Measurements from ENCODE around the gene ZNF346. TPM values are rescaled to one million over a fixed set of nuclear protein-coding genes. Genes with fewer than 3 reads are reported as not detected.

The ZNF346 gene
- total and polyA plus RNA-seq, 2 of the 13 experiments (the other 11 are each of a cell fraction or from before 2014, with no cell fraction given), result 8.6 to 19.4 TPM

- TF ChIP-seq ZBTB25 (CRISPR knock-in tag; IDR thresholded peaks at IDR 0.05) (no peak), GATAD1 (CRISPR knock-in tag; IDR thresholded peaks at IDR 0.05) (no peak; the same call in 1 of the 2 replicates), DRAP1 (CRISPR knock-in tag; IDR thresholded peaks at IDR 0.05) (no peak), ZNF629 (CRISPR knock-in tag; conservative IDR thresholded peaks at IDR 0.05) (no peak), ZBTB44 (CRISPR knock-in tag; IDR thresholded peaks at IDR 0.05) (no peak), PRPF4 (IDR thresholded peaks at IDR 0.05; ENCODE audit: low read depth, low read length, poor library complexity, severe bottlenecking) (no peak), ZBTB21 (CRISPR knock-in tag; IDR thresholded peaks at IDR 0.05) (no peak), SOX5 (CRISPR knock-in tag; IDR thresholded peaks at IDR 0.05; ENCODE audit: borderline replicate concordance) (no peak), ZSCAN31 (CRISPR knock-in tag; IDR thresholded peaks at IDR 0.05; ENCODE audit: low read depth) (no peak), SKI (IDR thresholded peaks at IDR 0.05; ENCODE audit: partially characterized antibody) (no peak), ZNF407 (CRISPR knock-in tag; IDR thresholded peaks at IDR 0.05; ENCODE audit: not compliant biosample characterization) (no peak), DNMT3B (CRISPR knock-in tag; conservative IDR thresholded peaks at IDR 0.05) (no peak), ZFP36 (IDR thresholded peaks at IDR 0.05; ENCODE audit: borderline replicate concordance, low read depth, low read length, partially characterized antibody) (no peak), ZNF230 (CRISPR knock-in tag; IDR thresholded peaks at IDR 0.05) (no peak), ZNF530 (CRISPR knock-in tag; IDR thresholded peaks at IDR 0.05; ENCODE audit: low read depth) (no peak), ZNF138 (CRISPR knock-in tag; IDR thresholded peaks at IDR 0.05; ENCODE audit: low read depth) (no peak), PLRG1 (conservative IDR thresholded peaks at IDR 0.05) (no peak), ZMAT5 (CRISPR knock-in tag; IDR thresholded peaks at IDR 0.05; ENCODE audit: borderline replicate concordance, low read depth) (no peak)
Measured at GRCh38 chr5:177113566-177114424, 91.3 kb downstream of the ZNF346 start (continued).
